Mucosa of descending colon (tissue), 3 donors: Measurements from ENCODE around the gene ADD1. TPM values are rescaled to one million over a fixed set of nuclear protein-coding genes. Genes with fewer than 3 reads are reported as not detected.

Experiments used
- ATAC-seq: fragments of 200-7000 bp; cut with Tn5 transposase; one replicate; pipeline ENCODE4 v1.9.1; 2020; ENCODE audit warnings: mild to moderate bottlenecking, moderate library complexity
- DNase-seq, 3 donors: peaks; one replicate each; pipeline ENCODE4 v3.0.0-alpha.2; 2020
- H3K36me3 ChIP-seq: fragments of 200-600 bp; one replicate; pipeline ENCODE4 v1.8.0; 2021; ENCODE audit warnings: low read depth, mild to moderate bottlenecking
- H3K4me1 ChIP-seq: fragments of 200-600 bp; one replicate; pipeline ENCODE4 v1.8.0; 2021; ENCODE audit warnings: low read depth, mild to moderate bottlenecking
- H3K4me3 ChIP-seq: fragments of 200-600 bp; one replicate; pipeline ENCODE4 v1.8.0; 2021; ENCODE audit warnings: mild to moderate bottlenecking
- H3K9me3 ChIP-seq: fragments of 200-600 bp; one replicate; pipeline ENCODE4 v1.8.0; 2021; ENCODE audit warnings: mild to moderate bottlenecking
- CTCF ChIP-seq: fragments of 200-600 bp; IDR thresholded peaks from one replicate; pipeline ENCODE4 v1.8.0; 2022; ENCODE audit warnings: antibody characterized with exemption, mild to moderate bottlenecking
- intact Hi-C, 2 donors: fragments of 100-400 bp; cut with DNase I in 1 of 2; cut with micrococcal nuclease in 1 of 2; formaldehyde crosslinking; loops; one replicate each; pipeline versions ENCODE4 v1.11.0 to v1.11.1; 2022; cut with DNase I, micrococcal nuclease
- total RNA-seq, 3 donors: library from RNA; stranded (reverse); fragmentation: NEBNext Ultra II Directional in 2 of 3; extraction: Animal tissue kit (Norgen Biotek cat#: 25700) in 2 of 3; gene quantifications; one replicate each; pipeline versions ENCODE4 v1.2.1 to v1.2.4, GENCODE V29; 2021 to 2023
- donor health status: DM: no; HTN: no; CAD: no; lungs with moderate emphysema.
- donor health status: DM: no; HTN: no; CAD: no.
- donor health status: DM: no; HTN: yes; CAD: no.

ADD1 gene
- total RNA-seq, 3 donors from 2014 or later: 201 to 373 (median 261) TPM

DNA sequence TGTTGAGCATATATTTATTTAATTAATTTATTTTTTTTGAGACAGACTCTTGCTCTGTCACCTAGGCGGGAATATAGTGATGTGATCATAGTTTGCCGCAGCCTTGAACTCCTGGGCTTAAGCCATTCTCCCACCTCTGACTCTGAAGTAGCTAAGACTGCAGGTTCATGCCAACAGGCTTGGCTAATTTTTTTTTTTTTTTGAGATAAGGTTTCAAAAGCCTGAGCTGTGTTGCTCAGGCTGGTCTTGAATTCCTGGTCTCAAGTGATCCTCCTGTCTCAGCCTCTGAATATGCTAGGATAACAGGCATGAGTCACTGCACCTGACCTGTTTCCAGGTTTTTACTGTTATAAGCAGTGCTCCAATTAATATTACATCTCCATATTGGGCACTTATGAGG, 4.8 kb downstream of the ADD1 start:
- no peak for TF ChIP-seq CTCF
- Histone ChIP-seq H3K4me1 (peaks cover 67% of the 10 kb centered on the region), H3K9me3 (no peaks in the 10 kb centered on the region), H3K36me3 (no peaks in the 10 kb centered on the region), H3K4me3 (no peak overlapping the region)
- intact Hi-C loops: loop anchor here in 1 of 2 donors (10.0 kb wide), 1 partner anchor 86 kb away; no protein-coding TSS in a partner anchor
- ATAC-seq: no peak
- no peak for DNase-seq

DNA sequence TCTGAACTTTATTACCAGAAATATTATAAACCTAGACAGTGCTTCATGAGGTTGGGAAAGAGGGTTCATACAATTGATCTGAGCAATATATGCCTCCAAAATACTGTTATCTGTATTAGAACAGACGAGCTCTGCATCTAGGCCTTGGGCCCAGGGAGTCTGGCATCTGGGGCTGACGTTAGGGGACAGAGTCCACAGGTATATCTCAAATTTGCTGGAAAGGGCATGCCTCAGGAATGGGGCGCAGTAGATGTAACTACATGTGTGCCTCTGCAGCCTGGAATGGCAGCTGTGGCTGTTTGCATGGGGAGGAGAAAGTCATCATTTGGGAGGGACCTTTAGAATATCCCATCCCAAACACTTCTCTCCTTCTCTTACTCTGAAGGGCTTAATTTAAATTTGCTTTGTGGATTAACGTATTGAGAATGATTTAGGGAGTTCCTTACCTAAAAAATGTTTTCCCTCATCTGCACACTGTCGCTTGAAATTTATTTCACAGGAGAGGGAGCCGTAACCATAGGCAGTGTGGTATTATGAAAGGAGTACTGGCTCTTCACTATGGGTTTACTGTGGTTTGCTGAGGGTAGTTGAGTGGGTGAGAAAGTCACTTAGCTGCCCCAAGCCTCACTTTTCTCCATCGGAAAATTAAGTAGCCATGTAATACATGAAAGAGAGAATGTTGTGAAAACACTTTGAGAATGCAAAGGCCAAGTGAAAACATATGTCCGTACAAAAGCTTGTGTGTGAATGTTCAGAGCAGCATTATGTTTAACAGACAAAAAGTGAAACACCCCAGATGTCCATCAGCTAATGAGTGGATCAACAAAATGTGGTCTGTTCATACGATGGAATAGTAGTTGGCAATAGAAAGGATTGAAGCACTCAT, 5.9 kb downstream of the ADD1 start:
- Histone ChIP-seq H3K4me1 (peaks cover 69% of the 10 kb centered on the region), H3K4me3 (no peak overlapping the region), H3K36me3 (no peaks in the 10 kb centered on the region), H3K9me3 (no peaks in the 10 kb centered on the region)
- no peak for DNase-seq
- no peak for TF ChIP-seq CTCF
- intact Hi-C loops: loop anchor here in 1 of 2 donors (10.0 kb wide), 1 partner anchor 85 kb away; no protein-coding TSS in a partner anchor
- peak; percentile 76 for ATAC-seq

DNA sequence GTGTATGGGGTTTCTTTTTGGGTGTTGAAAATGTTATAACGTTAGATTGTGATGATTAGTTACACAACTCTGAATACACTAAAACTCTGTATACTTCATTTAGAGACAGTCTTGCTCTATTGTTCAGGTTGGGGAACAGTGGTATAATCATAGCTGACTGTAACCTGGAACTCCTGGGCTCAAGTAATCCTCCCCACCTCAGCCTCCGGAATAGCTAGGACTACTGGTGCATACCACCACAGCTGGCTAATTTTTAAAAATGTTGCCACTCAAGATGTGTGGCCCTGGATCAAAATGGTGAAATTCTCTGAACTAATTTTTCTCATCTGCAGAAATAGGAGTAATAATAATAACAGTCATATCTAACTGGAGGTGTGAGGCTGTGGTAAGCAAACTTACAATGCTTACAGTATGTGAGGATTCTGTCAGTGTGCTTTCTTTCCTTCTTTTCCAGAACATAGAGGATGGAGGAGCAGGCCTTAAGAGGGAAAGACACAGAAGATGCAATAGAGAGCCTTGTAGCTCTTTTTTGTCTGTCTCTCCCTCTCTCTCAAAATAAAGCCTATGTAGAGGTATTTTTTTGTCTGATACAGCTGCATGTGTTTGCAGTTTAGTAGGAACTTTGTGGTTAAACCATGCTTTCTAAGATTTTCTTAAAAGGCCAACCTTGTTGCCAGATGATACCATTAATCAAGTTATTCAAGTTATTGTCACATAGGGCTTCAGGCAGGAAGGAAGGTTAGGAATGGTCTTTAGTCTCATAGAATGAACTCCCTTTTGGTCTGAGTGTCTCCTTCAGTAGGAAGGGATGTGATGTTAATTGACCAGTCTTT, 7.5 kb downstream of the ADD1 start:
- Histone ChIP-seq H3K4me1 (peaks cover 54% of the 10 kb centered on the region), H3K36me3 (no peaks in the 10 kb centered on the region), H3K4me3 (no peak overlapping the region), H3K9me3 (no peaks in the 10 kb centered on the region)
- intact Hi-C loops: no loop called here
- DNase-seq (no peak), ATAC-seq (no peak)
- TF ChIP-seq CTCF: no peak

DNA sequence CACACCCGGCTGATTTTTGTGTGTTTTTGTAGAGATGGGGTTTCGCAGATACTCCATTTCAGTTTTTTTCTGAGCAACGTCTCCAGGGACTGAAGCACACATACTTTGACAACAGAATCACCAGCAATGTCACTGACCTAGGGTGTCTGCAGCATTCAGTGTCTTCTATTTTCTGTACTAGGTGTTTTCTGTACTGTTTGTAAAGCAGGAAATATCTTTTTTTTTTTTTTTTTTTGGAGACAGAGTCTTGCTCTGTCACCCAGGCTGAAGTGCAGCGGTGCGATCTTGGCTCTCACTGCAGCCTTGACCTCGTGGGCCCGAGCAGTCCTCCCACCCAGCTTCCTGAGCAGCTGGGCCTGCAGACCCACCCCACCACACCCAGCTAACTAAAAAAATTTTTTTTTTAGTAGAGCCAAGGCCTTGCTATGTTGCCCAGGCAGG, 8.9 kb downstream of the ADD1 start:
- Histone ChIP-seq H3K4me1 (peaks cover 55% of the 10 kb centered on the region), H3K36me3 (no peaks in the 10 kb centered on the region), H3K9me3 (no peaks in the 10 kb centered on the region), H3K4me3 (no peak overlapping the region)
- ATAC-seq (peak; percentile 79), DNase-seq (peak in 1 of 3 donors; percentile 78)
- no peak for TF ChIP-seq CTCF
- intact Hi-C loops: no loop called here

DNA sequence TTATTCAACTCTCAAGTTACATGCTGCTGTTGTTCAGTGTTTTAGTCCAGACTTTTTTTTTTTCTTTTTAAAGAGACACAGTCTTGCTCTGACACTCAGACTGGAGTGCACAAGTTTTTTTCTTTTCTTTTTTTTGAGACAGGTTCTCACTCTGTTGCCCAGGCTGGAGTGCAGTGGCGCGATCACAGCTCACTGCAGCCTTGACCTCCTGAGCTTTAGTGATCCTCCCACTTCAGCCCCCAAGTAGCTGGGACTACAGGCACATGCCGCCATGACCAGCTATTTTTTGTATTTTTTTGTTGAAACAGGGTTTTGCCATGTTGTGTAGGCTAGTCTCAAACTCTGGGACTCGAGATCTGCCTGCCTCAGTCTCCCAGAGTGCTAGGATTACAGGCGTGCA, 11.9 kb downstream of the ADD1 start:
- Histone ChIP-seq H3K9me3 (no peaks in the 10 kb centered on the region), H3K4me1 (peaks cover 62% of the 10 kb centered on the region), H3K4me3 (no peak overlapping the region), H3K36me3 (no peaks in the 10 kb centered on the region)
- TF ChIP-seq CTCF: no peak
- DNase-seq (no peak), ATAC-seq (no peak)
- intact Hi-C loops: no loop called here
